ENCODE data around the gene ENDOD1. TPM values are rescaled to one million over a fixed set of nuclear protein-coding genes. Genes with fewer than 3 reads are reported as not detected.

Gene ENDOD1
- total RNA-seq, 4 donors from 2014 or later, result 27.8 to 44.8 (median 35.9) TPM

- intact Hi-C loops (cut with DNase I), result no loop called here
- no peak for DNase-seq
- WGBS, 2 donors, result 68 to 71% methylated on average over 4 of the region's 4 CpGs
These were observed 55.9 kb downstream of the ENDOD1 start for GRCh38 chr11:95145430-95146060.

DNA sequence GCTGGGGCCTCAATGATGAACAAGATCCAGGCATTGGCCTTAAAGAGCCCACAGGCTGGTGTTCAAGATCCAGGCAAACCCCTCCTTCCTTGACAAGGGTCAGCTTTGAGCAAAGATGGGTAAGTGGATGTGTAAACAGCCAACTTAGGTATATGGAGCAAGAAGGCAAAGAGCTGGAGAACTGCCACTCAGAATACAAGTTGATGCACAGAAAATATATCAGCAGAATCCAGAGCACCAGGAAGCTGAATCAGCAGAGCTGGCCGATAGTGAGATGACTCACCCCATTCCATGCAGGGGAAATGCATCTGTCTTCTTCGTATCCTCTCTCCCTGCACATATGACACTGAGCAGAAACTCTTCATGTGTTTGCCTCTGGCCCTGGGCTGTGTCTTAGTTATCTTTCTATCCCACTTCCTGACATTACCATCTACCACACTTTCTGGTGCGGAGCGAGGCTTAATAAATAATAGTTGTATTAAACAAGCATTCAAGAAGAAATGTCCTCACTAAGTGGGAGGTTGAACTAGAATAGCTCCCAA is 57.8 kb downstream of the ENDOD1 start:
- Histone ChIP-seq H3K27me3 (no peaks in the 10 kb centered on the region), H3K27ac (peak overlapping the region in 3 of 4 donors; percentile 3 to 51 (median 30)), H3K4me3 (no peak overlapping the region), H3K4me1 (peaks cover 8 to 48% (median 19%) of the 10 kb centered on the region in 3 donors), H3K9me3 (no peaks in the 10 kb centered on the region), H3K36me3 (no peaks in the 10 kb centered on the region)
- intact Hi-C loops (cut with DNase I), result no loop called here
- TF ChIP-seq, protein P1, sequence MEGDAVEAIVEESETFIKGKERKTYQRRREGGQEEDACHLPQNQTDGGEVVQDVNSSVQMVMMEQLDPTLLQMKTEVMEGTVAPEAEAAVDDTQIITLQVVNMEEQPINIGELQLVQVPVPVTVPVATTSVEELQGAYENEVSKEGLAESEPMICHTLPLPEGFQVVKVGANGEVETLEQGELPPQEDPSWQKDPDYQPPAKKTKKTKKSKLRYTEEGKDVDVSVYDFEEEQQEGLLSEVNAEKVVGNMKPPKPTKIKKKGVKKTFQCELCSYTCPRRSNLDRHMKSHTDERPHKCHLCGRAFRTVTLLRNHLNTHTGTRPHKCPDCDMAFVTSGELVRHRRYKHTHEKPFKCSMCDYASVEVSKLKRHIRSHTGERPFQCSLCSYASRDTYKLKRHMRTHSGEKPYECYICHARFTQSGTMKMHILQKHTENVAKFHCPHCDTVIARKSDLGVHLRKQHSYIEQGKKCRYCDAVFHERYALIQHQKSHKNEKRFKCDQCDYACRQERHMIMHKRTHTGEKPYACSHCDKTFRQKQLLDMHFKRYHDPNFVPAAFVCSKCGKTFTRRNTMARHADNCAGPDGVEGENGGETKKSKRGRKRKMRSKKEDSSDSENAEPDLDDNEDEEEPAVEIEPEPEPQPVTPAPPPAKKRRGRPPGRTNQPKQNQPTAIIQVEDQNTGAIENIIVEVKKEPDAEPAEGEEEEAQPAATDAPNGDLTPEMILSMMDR (IDR thresholded peaks at IDR 0.05), result no peak
- no peak for TF ChIP-seq POLR2A (IDR thresholded peaks at IDR 0.05)
- WGBS, 2 donors, result 3 to 18% methylated on average over 4 of the region's 4 CpGs
- no peak for DNase-seq

More at GRCh38 chr11:95145430-95146060, 55.9 kb downstream of the ENDOD1 start:
- TF ChIP-seq POLR2A (IDR thresholded peaks at IDR 0.05), result no peak
- TF ChIP-seq, protein P1 (IDR thresholded peaks at IDR 0.05), result no peak
- peaks cover 8 to 30% (median 15%) of the 10 kb centered on the region in 3 donors for H3K4me1 ChIP-seq
- H3K27ac ChIP-seq, result no peak overlapping the region
- no peak overlapping the region for H3K4me3 ChIP-seq
- no peaks in the 10 kb centered on the region for H3K36me3 ChIP-seq
- no peaks in the 10 kb centered on the region for H3K27me3 ChIP-seq
- no peaks in the 10 kb centered on the region for H3K9me3 ChIP-seq

- H3K27ac ChIP-seq, result peak overlapping the region in 1 of 4 donors; percentile 51
- no peaks in the 10 kb centered on the region for H3K27me3 ChIP-seq
- peaks cover 8 to 57% (median 20%) of the 10 kb centered on the region in 3 donors for H3K4me1 ChIP-seq
- H3K9me3 ChIP-seq, result no peaks in the 10 kb centered on the region
- TF ChIP-seq POLR2A (IDR thresholded peaks at IDR 0.05), result no peak
- TF ChIP-seq, protein P1 (IDR thresholded peaks at IDR 0.05), result no peak
- no peaks in the 10 kb centered on the region for H3K36me3 ChIP-seq
- intact Hi-C loops (cut with DNase I), result no loop called here
- DNase-seq, result no peak
- H3K4me3 ChIP-seq, result no peak overlapping the region
These were observed 58.8 kb downstream of the ENDOD1 start for GRCh38 chr11:95148406-95148805.

DNA sequence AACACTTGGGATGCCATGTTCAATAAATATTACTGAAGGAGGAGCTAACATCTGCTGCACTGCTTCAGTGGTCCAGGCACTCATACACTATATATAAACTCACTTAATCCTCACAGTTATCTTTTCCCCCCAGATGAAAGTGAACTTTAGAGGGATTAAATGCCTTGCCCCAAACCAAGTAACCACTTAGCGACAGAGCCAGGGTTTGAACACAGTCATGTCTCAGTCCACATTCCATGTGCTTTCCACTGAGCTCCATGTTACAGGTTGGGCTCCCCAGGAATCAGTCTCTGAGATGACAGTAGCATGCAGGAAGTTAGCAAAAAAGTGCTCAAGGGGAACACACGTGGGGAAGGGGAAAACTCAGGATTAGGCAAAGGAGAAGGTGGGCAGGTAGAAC is 59.3 kb downstream of the ENDOD1 start:
- 53 to 62% methylated on average over 2 of the region's 2 CpGs for WGBS, 2 donors
- intact Hi-C loops (cut with DNase I), result no loop called here
- peak overlapping the region in 2 of 4 donors; percentile 93 to 94 for H3K27ac ChIP-seq

More for the DNA sequence above, 59.3 kb downstream of the ENDOD1 start:
- Histone ChIP-seq H3K27me3 (no peaks in the 10 kb centered on the region), H3K4me3 (no peak overlapping the region), H3K36me3 (no peaks in the 10 kb centered on the region), H3K4me1 (peaks cover 8 to 63% (median 25%) of the 10 kb centered on the region in 3 donors), H3K9me3 (no peaks in the 10 kb centered on the region)
- TF ChIP-seq, protein P1 (IDR thresholded peaks at IDR 0.05), result no peak
- TF ChIP-seq POLR2A (IDR thresholded peaks at IDR 0.05), result no peak
- DNase-seq, result no peak

All from esophagus squamous epithelium (tissue), 5 donors.